Stimulated activated CD8-positive, alpha-beta memory T cell treated with anti-CD3 and anti-CD28 coated beads, Interleukin-4, amount 100 ng/mL, for 24 hours (primary cell): ENCODE results near the gene TPK1.
"Not testable (repeated sequence)": the region's sequence is repeated elsewhere in the genome, so short reads cannot be mapped to it uniquely, and the experiment has no call there.

Experiments used
- DNase-seq: peaks from one replicate; pipeline ENCODE4 v3.0.0-alpha.2; 2020; ENCODE audit warnings: low read depth

The TPK1 gene

GRCh38 chr7:144629598-144629997 is 206.3 kb downstream of the TPK1 start:
- DNase-seq: no peak

DNA sequence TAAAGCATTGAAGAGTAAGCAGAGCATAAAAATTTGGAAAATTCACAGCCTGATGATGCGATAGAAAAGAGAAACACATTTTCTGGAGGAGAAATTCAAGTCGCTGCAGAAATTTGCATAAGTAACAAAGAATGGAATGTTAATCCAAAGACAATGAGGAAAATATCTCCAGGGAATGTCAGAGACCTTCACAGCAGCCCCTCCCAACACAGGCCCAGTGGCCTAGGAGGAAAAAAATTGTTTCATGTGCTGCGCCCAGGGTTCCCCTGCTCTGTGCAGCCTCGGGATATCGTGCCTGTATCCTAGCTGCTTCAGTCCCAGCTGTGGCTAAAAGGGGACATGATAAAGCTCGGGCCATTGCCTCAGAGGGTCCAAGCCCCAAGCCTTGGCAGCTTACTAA is 206.8 kb downstream of the TPK1 start:
- DNase-seq: no peak

DNA sequence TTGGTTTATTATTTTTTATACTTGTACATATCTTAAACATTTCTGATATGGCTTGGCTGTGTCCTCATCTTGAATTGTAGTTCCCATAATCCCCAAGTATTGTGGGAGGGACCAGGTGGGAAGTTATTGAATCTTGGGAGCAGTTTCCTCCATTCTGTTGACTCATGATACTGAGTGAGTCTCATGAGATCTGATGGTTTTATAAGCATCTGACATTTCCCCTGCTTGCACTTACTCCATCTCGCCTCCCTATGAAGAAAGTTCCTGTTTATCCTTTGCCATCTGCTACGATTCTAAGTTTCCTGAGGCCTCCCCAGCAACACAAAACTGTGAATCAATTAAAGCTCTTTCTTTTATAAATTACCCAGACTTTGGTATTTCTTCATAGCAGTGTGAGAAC is 207.7 kb downstream of the TPK1 start:
- DNase-seq: no peak

- no peak for DNase-seq
Measured at GRCh38 chr7:144622745-144623144, 213.1 kb downstream of the TPK1 start.

DNA sequence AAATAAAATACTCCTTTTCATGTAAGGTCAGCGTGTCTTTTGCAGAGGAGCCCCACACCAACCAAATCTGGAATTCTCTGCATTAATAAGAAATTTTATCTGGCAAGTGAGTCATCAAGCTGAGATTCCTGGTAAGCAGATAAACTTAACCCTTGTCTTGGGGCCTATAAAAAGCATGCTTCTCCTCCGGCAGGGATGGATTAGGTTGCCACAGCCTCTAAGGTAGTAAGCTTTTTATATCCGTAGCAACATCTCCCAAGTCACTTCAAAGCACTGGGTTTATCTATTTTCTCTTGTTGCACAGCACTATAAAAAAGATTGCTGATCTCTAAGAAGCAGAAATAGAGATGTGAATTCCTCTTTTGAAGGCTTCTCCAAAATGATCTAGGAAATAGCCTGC is 229.6 kb downstream of the TPK1 start:
- DNase-seq: no peak

- DNase-seq: no peak
Measured at GRCh38 chr7:144596953-144597352, 238.9 kb downstream of the TPK1 start.

- no peak for DNase-seq
Measured at GRCh38 chr7:144594580-144594979, 241.3 kb downstream of the TPK1 start.

- no peak for DNase-seq
Measured at GRCh38 chr7:144588559-144589051, 247.2 kb downstream of the TPK1 start.

GRCh38 chr7:144587701-144588100 is 248.2 kb downstream of the TPK1 start:
- no peak for DNase-seq

GRCh38 chr7:144584726-144585125 is 251.1 kb downstream of the TPK1 start:
- DNase-seq: no peak

- DNase-seq: no peak
Measured at GRCh38 chr7:144579687-144580086, 256.2 kb downstream of the TPK1 start.

DNA sequence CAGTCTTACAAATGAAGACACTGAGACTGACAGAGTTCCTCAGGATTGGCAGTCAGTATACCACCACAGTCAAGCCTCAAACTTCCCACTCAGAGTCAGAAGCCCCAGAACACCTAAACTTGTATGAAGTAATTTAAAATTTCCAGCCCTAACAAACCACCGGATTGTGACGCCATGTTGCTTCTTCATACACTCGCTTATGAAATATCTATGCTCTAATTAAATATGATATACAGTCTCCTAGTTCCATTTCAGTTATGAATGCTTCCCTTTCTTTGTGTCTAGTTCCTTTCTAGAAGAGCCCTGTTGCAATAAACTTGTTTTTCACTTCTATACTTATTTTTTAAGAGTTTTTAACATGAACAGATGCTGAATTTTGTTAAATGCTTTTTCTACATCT is 260.4 kb downstream of the TPK1 start:
- DNase-seq: no peak

GRCh38 chr7:144574753-144575152 is 261.1 kb downstream of the TPK1 start:
- not testable (repeated sequence) for DNase-seq

DNA sequence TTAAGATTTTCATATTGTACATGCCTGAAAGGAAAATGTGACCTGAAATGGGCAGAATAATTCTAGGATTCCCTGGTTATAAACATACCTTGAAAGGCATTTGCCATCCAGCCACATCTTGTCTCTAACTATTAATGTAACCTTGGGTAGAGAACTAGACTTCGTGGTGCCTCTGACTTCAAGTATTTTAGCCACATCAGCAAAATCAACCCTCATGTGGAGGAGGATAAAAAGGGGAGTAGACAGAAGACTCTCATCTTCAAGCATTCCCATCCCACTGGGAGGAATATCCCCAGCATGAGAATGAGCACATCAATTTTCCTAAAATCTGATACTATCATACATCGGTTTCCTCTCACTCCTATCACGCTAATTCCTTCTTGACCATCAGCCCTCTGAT is 267.6 kb downstream of the TPK1 start:
- no peak for DNase-seq

DNA sequence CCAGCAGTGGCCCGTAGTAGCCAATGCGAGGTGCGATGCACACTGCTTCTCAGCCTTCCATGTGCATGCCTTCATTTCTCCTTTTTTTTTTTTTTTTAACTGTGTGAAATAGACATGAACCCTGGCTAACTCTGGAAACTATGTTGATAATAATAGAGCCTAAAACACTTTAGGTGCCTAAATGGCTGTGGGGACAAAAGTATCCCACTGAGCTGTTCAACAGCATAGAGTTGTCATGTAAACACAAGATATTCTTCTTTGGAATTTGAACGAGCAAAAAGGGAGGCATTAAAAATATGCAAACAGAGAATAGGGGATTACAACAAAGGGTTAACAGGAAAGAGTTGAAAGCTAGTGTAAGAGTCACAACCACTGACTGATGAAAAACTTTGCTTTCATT is 270.3 kb downstream of the TPK1 start:
- DNase-seq: no peak

GRCh38 chr7:144549861-144550260 is 286.0 kb downstream of the TPK1 start:
- no peak for DNase-seq

DNA sequence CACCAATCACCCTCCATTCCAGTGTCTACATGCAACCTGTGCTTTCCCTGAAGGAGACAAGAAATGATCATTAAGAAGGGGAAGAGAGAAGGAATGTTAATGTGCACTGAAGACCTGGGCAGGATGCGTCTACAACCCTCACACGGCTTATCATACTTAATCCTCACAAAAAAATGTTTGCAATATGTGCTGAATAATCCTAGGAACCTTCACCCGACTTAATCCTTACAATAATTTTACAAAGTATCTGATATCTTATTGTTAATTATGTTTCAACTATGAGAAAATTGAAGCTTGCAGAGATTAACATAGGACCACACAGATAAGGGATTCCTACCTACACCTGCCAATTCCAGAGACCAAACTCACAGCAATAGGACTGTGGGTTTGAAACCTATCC is 287.3 kb downstream of the TPK1 start:
- DNase-seq: no peak

- DNase-seq: no peak
Measured at GRCh38 chr7:144547888-144548287, 288.0 kb downstream of the TPK1 start.

DNA sequence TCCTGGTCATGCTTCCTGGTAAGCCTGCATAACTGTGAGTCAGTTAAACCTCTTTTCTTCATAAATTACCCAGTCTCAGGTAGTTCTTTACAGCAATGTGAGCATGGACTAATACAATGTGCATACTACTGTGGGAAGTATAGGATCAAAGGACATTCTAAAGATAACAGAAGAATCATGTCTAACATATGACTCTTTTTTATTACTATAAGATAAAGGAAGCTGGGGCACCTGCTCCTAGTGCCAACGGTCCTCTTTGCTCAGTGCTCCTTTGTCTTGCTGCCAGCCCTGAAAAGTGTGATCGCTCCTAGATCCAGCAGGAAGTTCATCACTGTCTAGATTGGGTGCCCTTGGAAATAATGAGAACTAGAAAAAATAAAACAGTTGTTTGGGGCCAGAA is 289.1 kb downstream of the TPK1 start:
- no peak for DNase-seq

- no peak for DNase-seq
Measured at GRCh38 chr7:144545330-144545729, 290.5 kb downstream of the TPK1 start.

DNA sequence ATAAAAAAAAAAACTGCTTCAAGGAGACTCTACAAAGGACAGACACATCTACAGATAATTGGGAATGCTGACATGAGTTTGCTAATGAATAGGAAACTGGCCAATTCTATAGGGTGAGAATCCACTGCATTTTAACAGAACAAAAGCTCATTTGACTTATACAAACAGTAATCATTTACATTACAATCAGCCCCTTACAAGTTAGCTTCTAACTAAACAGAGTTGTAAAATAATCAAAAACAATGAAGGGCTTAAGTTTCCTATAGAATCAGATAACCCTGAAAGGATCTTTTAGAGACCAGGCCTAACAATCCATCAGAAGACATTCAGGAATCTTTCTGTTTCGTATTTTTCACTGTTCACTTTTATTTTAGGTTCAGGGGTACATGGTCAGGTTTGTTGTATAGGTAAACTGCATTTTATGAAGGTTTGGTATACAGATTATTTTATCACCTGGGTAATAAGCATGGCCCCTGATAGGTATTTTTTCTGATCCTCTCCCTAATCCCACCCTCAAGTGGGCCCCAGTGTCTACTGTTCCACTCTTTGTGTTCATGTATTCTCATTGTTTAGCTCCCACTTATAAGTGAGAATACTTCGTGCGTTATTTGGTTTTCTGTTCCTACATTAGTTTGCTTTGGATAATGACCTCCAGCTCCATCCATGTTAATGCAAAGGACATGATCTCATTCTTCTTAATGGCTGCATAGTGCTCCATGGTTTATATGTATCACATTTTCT is 301.0 kb downstream of the TPK1 start:
- no peak for DNase-seq

DNA sequence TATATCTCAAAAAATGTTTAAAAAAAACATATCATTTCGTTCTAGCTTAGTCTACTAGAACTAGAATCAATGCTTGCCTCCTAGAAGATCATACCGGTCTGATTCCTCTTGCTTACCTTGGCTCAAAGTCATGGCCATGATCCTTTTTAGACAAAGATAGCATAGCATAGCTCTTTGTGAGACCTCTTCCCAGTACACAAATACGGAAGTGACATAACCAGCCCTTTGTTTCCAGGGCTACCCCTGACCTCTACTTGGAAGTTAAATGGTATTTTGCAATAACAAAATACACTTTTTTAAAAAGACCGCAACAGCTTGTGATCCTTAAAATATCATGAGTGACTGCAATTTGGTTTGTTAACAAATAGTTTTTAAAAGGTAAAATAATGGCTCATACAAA is 301.7 kb downstream of the TPK1 start:
- no peak for DNase-seq

GRCh38 chr7:144531181-144531580 is 304.7 kb downstream of the TPK1 start:
- DNase-seq: no peak

DNA sequence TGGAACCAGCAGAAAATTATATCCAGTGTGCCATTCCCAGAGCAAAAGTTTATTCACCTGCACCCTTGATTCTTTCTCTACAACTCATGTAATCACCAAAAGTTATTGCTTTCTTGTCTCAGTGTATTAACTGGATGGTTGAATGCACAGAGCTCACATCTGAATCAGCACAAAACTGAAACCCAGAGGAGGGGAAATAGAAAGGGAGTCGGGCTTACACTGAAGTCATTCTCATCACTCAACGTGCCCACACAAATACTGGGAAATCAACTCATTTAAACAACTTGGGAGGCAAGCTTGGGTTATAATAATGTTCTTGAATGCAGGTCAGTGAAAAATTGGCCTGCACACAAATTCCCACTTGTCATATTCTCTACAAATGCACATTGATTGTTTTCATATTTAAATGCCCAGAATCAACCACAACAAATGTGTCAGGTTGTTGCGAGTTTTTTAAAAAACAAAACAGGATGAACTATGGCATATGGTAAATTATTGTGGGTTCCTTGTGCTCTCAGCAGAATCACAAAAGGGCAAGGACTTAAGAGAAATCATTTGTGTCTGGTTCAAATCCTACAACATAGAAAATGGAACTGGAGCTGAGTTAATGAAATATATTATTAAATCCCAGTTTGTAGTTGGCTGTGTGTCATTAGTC is 306.5 kb downstream of the TPK1 start:
- DNase-seq: no peak
